OCI-LY7 (cell line): ENCODE measurements around the gene BRICD5. TPM values are rescaled to one million over a fixed set of nuclear protein-coding genes. Genes with fewer than 3 reads are reported as not detected.

Experiments used
- BruUV-seq: library from RNA; stranded (reverse); fragments of 400-500 nt; replicated peaks from 2 replicates; lab custom pipeline; 2021; lab: Mats Ljungman, UMichigan
- CTCF ChIA-PET: fragments of 300-600 bp; sonication (Branson Sonifier 250); formaldehyde crosslinking; loops from one replicate; lab custom pipeline; 2022; ENCODE audit warnings: antibody characterized with exemption; ENCODE audit not compliant: unreplicated experiment; lab: Charles Lee
- POLR2A ChIA-PET: fragments of 300-600 bp; sonication (Branson Sonifier 250); formaldehyde crosslinking; loops from one replicate; lab custom pipeline; 2022; ENCODE audit warnings: antibody characterized with exemption; lab: Charles Lee
- DNase-seq: peaks from one replicate; pipeline ENCODE4 v3.0.0-alpha.2; 2015; ENCODE audit warnings: low spot score
- H2AFZ ChIP-seq: fragments of 200-600 bp; sonication (generic), shearing (Covaris generic); 2 replicates; pipeline ENCODE4 v1.6.1; 2014; ENCODE audit warnings: mild to moderate bottlenecking, antibody characterized with exemption, low read length, moderate library complexity
- H3K27ac ChIP-seq: fragments of 200-600 bp; sonication (generic); 2 replicates; pipeline ENCODE4 v1.5.1; 2014; ENCODE audit warnings: mixed run types, low read depth, mild to moderate bottlenecking, moderate library complexity, low read length, inconsistent platforms; ENCODE audit not compliant: poor library complexity, severe bottlenecking
- H3K36me3 ChIP-seq: fragments of 200-600 bp; sonication (generic); 2 replicates; pipeline ENCODE4 v1.6.1; 2014; ENCODE audit warnings: mild to moderate bottlenecking, antibody characterized with exemption, low read length, moderate library complexity, mixed read lengths; ENCODE audit not compliant: insufficient read depth
- H3K4me1 ChIP-seq: fragments of 200-600 bp; sonication (generic); 2 replicates; pipeline ENCODE4 v1.5.1; 2014; ENCODE audit warnings: mild to moderate bottlenecking, low read length; ENCODE audit not compliant: insufficient read depth, poor library complexity, severe bottlenecking
- H3K4me2 ChIP-seq: fragments of 200-600 bp; sonication (generic); 2 replicates; pipeline ENCODE4 v1.6.1; 2014; ENCODE audit warnings: mild to moderate bottlenecking, low read length
- H3K4me3 ChIP-seq: fragments of 200-600 bp; sonication (generic); 2 replicates; pipeline ENCODE4 v1.5.1; 2014; ENCODE audit warnings: mild to moderate bottlenecking, low read depth, low read length; ENCODE audit not compliant: poor library complexity, severe bottlenecking
- H3K79me2 ChIP-seq: fragments of 200-600 bp; sonication (generic); 2 replicates; pipeline ENCODE4 v1.6.1; 2016; ENCODE audit warnings: low read depth, mild to moderate bottlenecking, low read length, moderate library complexity, mixed read lengths; ENCODE audit not compliant: insufficient read depth
- H3K9me2 ChIP-seq: fragments of 200-600 bp; sonication (generic); 2 replicates; pipeline ENCODE4 v1.6.1; 2016; ENCODE audit warnings: mild to moderate bottlenecking, low read length, mixed read lengths; ENCODE audit not compliant: insufficient read depth
- H3K9me3 ChIP-seq: fragments of 200-600 bp; sonication (generic); 2 replicates; pipeline ENCODE4 v1.6.1; 2014; ENCODE audit warnings: mild to moderate bottlenecking, mixed run types, low read length, mixed read lengths
- H4K20me1 ChIP-seq: fragments of 200-600 bp; sonication (generic); 2 replicates; pipeline ENCODE4 v1.6.1; 2014; ENCODE audit warnings: mild to moderate bottlenecking, antibody characterized with exemption, low read length, moderate library complexity, mixed read lengths; ENCODE audit not compliant: insufficient read depth
- EZH2phosphoT487 ChIP-seq: fragments of 200-600 bp; sonication (generic); IDR thresholded peaks from 2 replicates; pipeline ENCODE4 v1.6.1; 2018; ENCODE audit warnings: low read depth, borderline replicate concordance, mild to moderate bottlenecking, mixed run types, antibody characterized with exemption, low read length, moderate library complexity, mixed read lengths
- intact Hi-C: fragments of 100-400 bp; cut with micrococcal nuclease; formaldehyde crosslinking; loops from one replicate; pipeline ENCODE4 v1.10.0; 2022; ENCODE audit not compliant: unreplicated experiment
- total RNA-seq, 2 experiments: library from RNA; depleted of rRNA in 1 of 2; stranded (reverse); fragments of >200 nt in 1 of 2; shearing (Covaris generic) in 1 of 2; gene quantifications; 2 replicates each; pipeline ENCODE4 v1.2.3, GENCODE V29; 2014 to 2022
- TF ChIP-seq, protein P1 (sequence below): fragments of 200-600 bp; sonication (generic); conservative IDR thresholded peaks from 2 replicates; pipeline ENCODE4 v1.5.1; 2014; ENCODE audit warnings: mild to moderate bottlenecking, antibody characterized with exemption, low read length, moderate library complexity, mixed read lengths

Gene BRICD5
- total RNA-seq, 2 experiments from 2014 or later = 30.4 to 31.7 TPM

DNA sequence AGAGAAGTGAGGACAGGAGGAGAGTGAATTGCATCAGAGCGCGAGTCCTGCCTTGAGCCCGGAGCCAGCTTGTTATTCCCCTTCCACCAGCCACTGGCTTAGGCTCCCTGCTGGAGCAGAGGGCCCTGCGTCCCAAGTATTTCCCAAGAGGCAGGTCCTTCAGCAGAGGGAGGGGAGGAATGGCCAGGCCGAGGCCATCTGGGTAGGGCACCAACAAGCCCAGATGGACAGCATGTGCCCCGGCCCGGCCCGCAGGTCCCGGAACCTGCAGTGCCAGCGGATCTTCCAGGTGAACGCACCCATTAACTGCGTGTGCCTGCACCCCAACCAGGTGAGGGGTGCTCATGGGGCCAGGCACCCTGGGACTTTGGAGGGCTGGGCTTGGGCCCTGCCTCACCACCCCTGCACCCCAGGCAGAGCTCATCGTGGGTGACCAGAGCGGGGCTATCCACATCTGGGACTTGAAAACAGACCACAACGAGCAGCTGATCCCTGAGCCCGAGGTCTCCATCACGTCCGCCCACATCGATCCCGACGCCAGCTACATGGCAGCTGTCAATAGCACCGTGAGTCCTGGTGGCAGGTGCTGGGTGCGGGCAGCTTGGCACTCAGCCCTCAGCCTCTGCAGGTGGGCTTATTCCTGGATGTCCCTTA lies 3.8 kb downstream of the BRICD5 start:
- TF ChIP-seq, protein P1, sequence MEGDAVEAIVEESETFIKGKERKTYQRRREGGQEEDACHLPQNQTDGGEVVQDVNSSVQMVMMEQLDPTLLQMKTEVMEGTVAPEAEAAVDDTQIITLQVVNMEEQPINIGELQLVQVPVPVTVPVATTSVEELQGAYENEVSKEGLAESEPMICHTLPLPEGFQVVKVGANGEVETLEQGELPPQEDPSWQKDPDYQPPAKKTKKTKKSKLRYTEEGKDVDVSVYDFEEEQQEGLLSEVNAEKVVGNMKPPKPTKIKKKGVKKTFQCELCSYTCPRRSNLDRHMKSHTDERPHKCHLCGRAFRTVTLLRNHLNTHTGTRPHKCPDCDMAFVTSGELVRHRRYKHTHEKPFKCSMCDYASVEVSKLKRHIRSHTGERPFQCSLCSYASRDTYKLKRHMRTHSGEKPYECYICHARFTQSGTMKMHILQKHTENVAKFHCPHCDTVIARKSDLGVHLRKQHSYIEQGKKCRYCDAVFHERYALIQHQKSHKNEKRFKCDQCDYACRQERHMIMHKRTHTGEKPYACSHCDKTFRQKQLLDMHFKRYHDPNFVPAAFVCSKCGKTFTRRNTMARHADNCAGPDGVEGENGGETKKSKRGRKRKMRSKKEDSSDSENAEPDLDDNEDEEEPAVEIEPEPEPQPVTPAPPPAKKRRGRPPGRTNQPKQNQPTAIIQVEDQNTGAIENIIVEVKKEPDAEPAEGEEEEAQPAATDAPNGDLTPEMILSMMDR = no peak
- TF ChIP-seq EZH2phosphoT487 = no peak
- H3K4me3 ChIP-seq = peak overlapping the region; percentile 79
- H4K20me1 ChIP-seq = no peaks in the 10 kb centered on the region
- no peaks in the 10 kb centered on the region for H3K9me2 ChIP-seq
- peak overlapping the region; percentile 95 for H3K4me2 ChIP-seq
- no TSS peak for BruUV-seq
- peaks cover 12% of the 10 kb centered on the region; the same call in 1 of the 2 replicates for H3K79me2 ChIP-seq
- CTCF ChIA-PET = interaction anchor here (0.6 kb wide), 1 partner anchor 13 kb away, joined by 3 read pairs; no protein-coding TSS in a partner anchor
- no peak overlapping the region for H2AFZ ChIP-seq
- DNase-seq = no peak
- POLR2A ChIA-PET = interaction anchor here (0.6 to 1.1 kb wide), 2 partner anchors 8 to 253 kb away, joined by 4 read pairs; partner anchors contain the start of genes PGP and TEDC2
- H3K9me3 ChIP-seq = no peaks in the 10 kb centered on the region
- intact Hi-C loops = no loop called here
- H3K4me1 ChIP-seq = peaks cover 17% of the 10 kb centered on the region
- H3K27ac ChIP-seq = peak overlapping the region; percentile 64
- H3K36me3 ChIP-seq = peaks cover 36% of the 10 kb centered on the region

DNA sequence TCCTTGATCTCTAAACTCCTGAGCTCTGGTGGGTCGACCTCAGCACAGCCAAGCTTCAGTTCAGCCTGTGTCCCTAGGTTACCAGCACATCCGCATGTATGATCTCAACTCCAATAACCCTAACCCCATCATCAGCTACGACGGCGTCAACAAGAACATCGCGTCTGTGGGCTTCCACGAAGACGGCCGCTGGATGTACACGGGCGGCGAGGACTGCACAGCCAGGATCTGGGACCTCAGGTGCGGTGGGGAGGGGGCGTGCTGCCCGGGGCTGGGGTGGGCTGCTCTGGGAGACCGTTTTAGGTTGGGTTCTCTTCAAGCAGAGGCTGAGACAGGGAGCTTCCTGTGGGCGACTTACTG lies 4.3 kb downstream of the BRICD5 start:
- no peak for DNase-seq
- TSS peak; percentile 65 for BruUV-seq
- Histone ChIP-seq H3K79me2 (peaks cover 12% of the 10 kb centered on the region; the same call in 1 of the 2 replicates), H3K9me3 (no peaks in the 10 kb centered on the region), H2AFZ (no peak overlapping the region), H4K20me1 (no peaks in the 10 kb centered on the region), H3K9me2 (no peaks in the 10 kb centered on the region), H3K4me2 (peak overlapping the region; percentile 95), H3K36me3 (peaks cover 35% of the 10 kb centered on the region), H3K4me3 (peak overlapping the region; percentile 79), H3K4me1 (peaks cover 13% of the 10 kb centered on the region), H3K27ac (peak overlapping the region; percentile 64)
- intact Hi-C loops = no loop called here
- CTCF ChIA-PET = no interaction called here
- TF ChIP-seq, protein P1 = no peak
- TF ChIP-seq EZH2phosphoT487 = no peak
- POLR2A ChIA-PET = interaction anchor here (0.6 to 1.1 kb wide), 2 partner anchors 8 to 253 kb away, joined by 4 read pairs; partner anchors contain the start of genes PGP and TEDC2

DNA sequence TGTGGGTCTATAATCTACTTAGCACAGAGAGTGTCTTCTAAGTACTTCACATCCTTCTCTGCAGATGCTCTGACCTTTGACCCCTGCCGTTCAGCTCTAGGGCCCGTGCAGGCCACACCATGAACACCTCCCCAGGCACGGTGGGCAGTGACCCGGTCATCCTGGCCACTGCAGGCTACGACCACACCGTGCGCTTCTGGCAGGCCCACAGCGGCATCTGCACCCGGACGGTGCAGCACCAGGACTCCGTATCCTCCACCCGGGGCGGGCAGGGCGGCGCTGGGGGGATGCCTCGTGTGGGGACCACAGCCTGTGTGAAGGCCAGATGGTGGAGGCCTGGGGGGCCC lies 4.7 kb downstream of the BRICD5 start:
- POLR2A ChIA-PET = interaction anchor here (0.6 to 1.1 kb wide), 2 partner anchors 9 to 254 kb away, joined by 4 read pairs; partner anchors contain the start of genes PGP and TEDC2

More for the DNA sequence above, 4.7 kb downstream of the BRICD5 start:
- H3K9me3 ChIP-seq = no peaks in the 10 kb centered on the region
- BruUV-seq = no TSS peak
- H4K20me1 ChIP-seq = no peaks in the 10 kb centered on the region
- peaks cover 12% of the 10 kb centered on the region; the same call in 1 of the 2 replicates for H3K79me2 ChIP-seq
- intact Hi-C loops = loop anchor here (1.0 kb wide), 1 partner anchor 17 kb away; the partner anchor contains the start of gene E4F1
- H3K9me2 ChIP-seq = no peaks in the 10 kb centered on the region
- H3K4me3 ChIP-seq = peak overlapping the region; percentile 79
- CTCF ChIA-PET = no interaction called here
- H3K27ac ChIP-seq = peak overlapping the region; percentile 64
- DNase-seq = no peak
- H2AFZ ChIP-seq = peak overlapping the region; percentile 86; the same call in 1 of the 2 replicates
- H3K4me2 ChIP-seq = peak overlapping the region; percentile 95
- no peak for TF ChIP-seq EZH2phosphoT487
- TF ChIP-seq, protein P1 = no peak
- peaks cover 35% of the 10 kb centered on the region for H3K36me3 ChIP-seq
- H3K4me1 ChIP-seq = peaks cover 13% of the 10 kb centered on the region
